Spleen (tissue), 11 donors: Measurements from ENCODE around the gene LMF1. TPM values are rescaled to one million over a fixed set of nuclear protein-coding genes. Genes with fewer than 3 reads are reported as not detected.
A peak's percentile ranks its signal among the peaks of the same experiment; 100 is the strongest.

Source experiments
- DNase-seq: peaks from one replicate; pipeline ENCODE4 v3.0.0-alpha.2; 2020
- H3K27ac ChIP-seq, 8 donors: fragments of 200-600 bp; sonication (generic) in 7 of 8; 1 replicate in 4 of 8; 2 replicates in 4 of 8; pipeline versions ENCODE4 v1.5.0 to v1.8.0; 2016 to 2021; ENCODE audit warnings: inconsistent platforms in 4 of 8, mild to moderate bottlenecking in 4 of 8, moderate library complexity in 1 of 8
- H3K27me3 ChIP-seq, 7 donors: fragments of 200-600 bp; sonication (generic) in 6 of 7; replicated peaks in 1 of 7; 1 replicate in 4 of 7; 2 replicates in 3 of 7; pipeline versions ENCODE4 v1.5.0 to v1.8.0; 2016 to 2021; ENCODE audit warnings: inconsistent platforms in 3 of 7, mild to moderate bottlenecking in 1 of 7
- H3K36me3 ChIP-seq, 6 donors: fragments of 200-600 bp; sonication (generic) in 5 of 6; 1 replicate in 4 of 6; 2 replicates in 2 of 6; pipeline versions ENCODE4 v1.5.0 to v1.8.0; 2016 to 2021; ENCODE audit warnings: inconsistent platforms in 2 of 6
- H3K4me1 ChIP-seq, 6 donors: fragments of 200-600 bp; sonication (generic) in 5 of 6; 1 replicate in 3 of 6; 2 replicates in 3 of 6; pipeline versions ENCODE4 v1.5.0 to v1.8.0; 2016 to 2021; ENCODE audit warnings: inconsistent platforms in 3 of 6
- H3K4me3 ChIP-seq, 8 donors: fragments of 200-600 bp; sonication (generic) in 7 of 8; 1 replicate in 4 of 8; 2 replicates in 4 of 8; pipeline versions ENCODE4 v1.5.0 to v1.8.0; 2016 to 2021; ENCODE audit warnings: inconsistent platforms in 4 of 8, mild to moderate bottlenecking in 4 of 8, moderate library complexity in 2 of 8
- H3K9me3 ChIP-seq, 8 donors: fragments of 200-600 bp; sonication (generic) in 7 of 8; 1 replicate in 4 of 8; 2 replicates in 4 of 8; pipeline versions ENCODE4 v1.5.0 to v1.8.0; 2016 to 2021; ENCODE audit warnings: inconsistent platforms in 4 of 8
- POLR2A ChIP-seq, 3 donors: fragments of 450-650 bp; IDR thresholded peaks; one replicate each; pipeline ENCODE4 v1.5.1; 2017; ENCODE audit warnings: antibody characterized with exemption in 3 of 3, mild to moderate bottlenecking in 1 of 3
- POLR2AphosphoS5 ChIP-seq, 3 donors: sonication (generic); formaldehyde crosslinking; IDR thresholded peaks; one replicate each; pipeline ENCODE4 v1.5.1; 2017; ENCODE audit warnings: antibody characterized with exemption in 3 of 3
- WGBS, 5 donors: extraction: QIAGEN DNeasy Blood & Tissue Kit in 3 of 5; methylation state at CpG; one replicate each; pipeline versions ENCODE4 v1.1.5 to v1.1.7; 2013 to 2018; 5-methylcytosine and 5-hydroxymethylcytosine counted together
- intact Hi-C: fragments of 100-400 bp; cut with DNase I; formaldehyde crosslinking; loops from one replicate; pipeline ENCODE4 v1.15.0; 2023; ENCODE audit warnings: low total_unique reads
- polyA plus RNA-seq, 3 donors: library from polyadenylated mRNA; stranded (reverse); fragments of 200-250 nt; gene quantifications; one replicate each; pipeline ENCODE4 v1.2.1, GENCODE V29; 2013
- total RNA-seq, 7 donors: library from RNA; depleted of rRNA in 3 of 7; stranded (reverse); fragments of >200 nt in 3 of 7; fragmentation: NEBNext Ultra II Directional in 4 of 7; extraction: Animal tissue kit (Norgen Biotek cat#: 25700) in 4 of 7; gene quantifications; one replicate each; pipeline versions ENCODE4 v1.1.0 to v1.2.1, GENCODE V29; 2016 to 2021
- TF ChIP-seq, protein P1 (sequence below), 11 experiments: fragments of 200-600 bp in 7 of 11; fragments of 450-650 bp in 4 of 11; sonication (generic) in 4 of 11; IDR thresholded peaks in 8 of 11; conservative IDR thresholded peaks in 3 of 11; 1 replicate in 7 of 11; 2 replicates in 4 of 11; pipeline versions ENCODE4 v1.4.0 to v1.8.0; 2016 to 2021; ENCODE audit warnings: antibody characterized with exemption in 11 of 11, inconsistent platforms in 4 of 11, mild to moderate bottlenecking in 1 of 11
- donor health status: healthy with polysubstance abuse.
- donor health status: DM: no; HTN: no; CAD: no; lungs with moderate emphysema.
- donor health status: DM: no; HTN: no; CAD: no.
- donor health status: Bipolar disorder and iron deficiency.
- donor health status: healthy.
- donor health status: DM: no; HTN: no; CAD: no.
- donor health status: DM: yes; HTN: yes; CAD: no.

The LMF1 gene
- total and polyA plus RNA-seq, 10 donors: 10.4 to 57.6 (median 32.5) TPM

DNA sequence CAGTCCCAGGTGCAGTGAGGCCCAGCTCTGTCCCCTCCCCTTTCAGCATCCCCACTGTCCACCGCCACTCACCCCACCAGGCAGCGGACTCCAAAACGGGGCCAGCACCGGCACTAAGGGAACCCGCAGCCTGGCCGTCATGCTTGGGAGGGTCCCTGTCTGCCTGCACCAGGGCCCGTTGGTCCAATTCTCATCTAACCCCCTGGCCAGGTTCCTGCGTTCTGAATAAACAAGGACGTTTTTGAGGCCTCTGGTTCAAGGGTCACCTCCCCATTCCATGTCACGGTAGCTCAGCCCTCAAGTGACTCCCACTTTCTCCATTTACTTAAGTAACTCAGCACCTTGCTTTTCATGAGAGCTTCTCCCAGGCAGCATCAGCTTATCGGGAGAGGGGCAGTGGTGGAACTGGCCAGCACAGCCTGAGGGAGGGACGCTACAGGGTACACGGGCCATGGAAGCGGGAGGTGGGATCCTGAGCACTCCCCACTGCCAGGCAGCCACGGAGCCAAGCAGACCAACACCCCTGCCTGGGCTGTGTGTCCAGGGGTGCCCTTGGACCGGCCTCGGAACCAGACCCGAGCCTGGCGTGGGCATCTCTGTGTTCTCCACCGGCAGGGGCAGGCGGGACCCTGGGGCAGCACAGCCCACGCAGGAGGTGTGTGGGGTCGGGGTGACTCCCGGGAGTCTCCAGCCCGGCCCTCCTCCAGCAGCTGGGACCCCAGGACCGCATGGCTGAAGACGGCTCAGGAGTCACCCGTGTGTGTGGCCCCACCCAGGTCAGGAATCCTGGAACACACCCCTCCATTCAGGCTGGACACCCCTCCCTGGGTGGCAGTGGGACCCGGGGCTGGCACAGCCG, 95.4 kb downstream of the LMF1 start:
- H3K27ac ChIP-seq: no peak overlapping the region
- intact Hi-C loops: no loop called here
- H3K9me3 ChIP-seq: no peaks in the 10 kb centered on the region
- no peaks in the 10 kb centered on the region for H3K27me3 ChIP-seq
- TF ChIP-seq POLR2A (IDR thresholded peaks at IDR 0.05) (no peak), POLR2AphosphoS5 (IDR thresholded peaks at IDR 0.05) (no peak)
- TF ChIP-seq, protein P1, sequence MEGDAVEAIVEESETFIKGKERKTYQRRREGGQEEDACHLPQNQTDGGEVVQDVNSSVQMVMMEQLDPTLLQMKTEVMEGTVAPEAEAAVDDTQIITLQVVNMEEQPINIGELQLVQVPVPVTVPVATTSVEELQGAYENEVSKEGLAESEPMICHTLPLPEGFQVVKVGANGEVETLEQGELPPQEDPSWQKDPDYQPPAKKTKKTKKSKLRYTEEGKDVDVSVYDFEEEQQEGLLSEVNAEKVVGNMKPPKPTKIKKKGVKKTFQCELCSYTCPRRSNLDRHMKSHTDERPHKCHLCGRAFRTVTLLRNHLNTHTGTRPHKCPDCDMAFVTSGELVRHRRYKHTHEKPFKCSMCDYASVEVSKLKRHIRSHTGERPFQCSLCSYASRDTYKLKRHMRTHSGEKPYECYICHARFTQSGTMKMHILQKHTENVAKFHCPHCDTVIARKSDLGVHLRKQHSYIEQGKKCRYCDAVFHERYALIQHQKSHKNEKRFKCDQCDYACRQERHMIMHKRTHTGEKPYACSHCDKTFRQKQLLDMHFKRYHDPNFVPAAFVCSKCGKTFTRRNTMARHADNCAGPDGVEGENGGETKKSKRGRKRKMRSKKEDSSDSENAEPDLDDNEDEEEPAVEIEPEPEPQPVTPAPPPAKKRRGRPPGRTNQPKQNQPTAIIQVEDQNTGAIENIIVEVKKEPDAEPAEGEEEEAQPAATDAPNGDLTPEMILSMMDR (IDR thresholded peaks at IDR 0.05 in 8 of 11, conservative IDR thresholded peaks at IDR 0.05 in 3 of 11): no peak
- H3K4me3 ChIP-seq: no peak overlapping the region
- peaks cover 0 to 16% (median 3%) of the 10 kb centered on the region in 6 donors for H3K4me1 ChIP-seq
- H3K36me3 ChIP-seq: peaks cover 0 to 60% (median 14%) of the 10 kb centered on the region in 6 donors
- no peak for DNase-seq
- 90 to 95% (median 93%) methylated on average over 15 to 30 of the region's 30 CpGs for WGBS, 5 donors

DNA sequence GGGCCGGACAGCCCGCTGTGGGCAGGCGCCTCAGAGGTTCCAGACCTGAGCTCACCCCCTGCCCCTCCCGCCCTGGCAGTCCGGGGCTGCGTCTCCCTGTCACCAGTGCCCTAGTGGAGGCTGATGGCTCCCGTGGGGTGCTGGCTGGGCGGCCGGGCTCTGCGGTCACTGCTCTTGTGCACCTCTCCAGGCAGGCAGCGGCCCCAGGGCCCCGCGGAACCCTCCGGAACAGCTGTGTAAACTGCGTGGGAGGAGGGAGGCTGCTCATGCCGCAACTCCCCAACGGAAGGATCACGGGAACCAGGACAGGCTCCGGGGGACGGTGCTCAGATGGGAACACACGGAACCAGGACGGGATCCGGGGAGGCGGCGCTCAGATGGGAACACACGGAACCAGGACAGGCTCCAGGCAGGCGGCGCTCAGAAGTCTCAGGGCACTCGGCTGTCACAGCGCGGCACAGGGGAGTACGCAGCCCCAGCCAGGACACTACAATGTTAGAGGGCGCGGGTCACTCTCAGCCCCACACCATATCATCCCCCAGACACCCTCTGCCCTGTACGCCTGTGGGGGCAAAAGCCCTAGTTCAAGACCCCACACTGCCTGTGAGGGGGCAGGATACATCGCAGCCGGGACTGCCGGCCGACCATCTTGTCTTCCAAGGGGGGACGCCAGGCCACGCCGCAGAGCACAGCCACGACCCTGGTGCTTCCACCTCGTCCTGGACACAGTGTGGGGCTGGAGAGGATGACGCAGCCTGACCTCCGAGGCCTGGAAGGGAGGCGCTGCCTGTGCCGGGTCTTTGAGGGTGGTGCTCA, 96.2 kb downstream of the LMF1 start:
- no peaks in the 10 kb centered on the region for H3K9me3 ChIP-seq
- WGBS, 5 donors: 87 to 98% (median 91%) methylated on average over 17 to 48 of the region's 48 CpGs
- H3K4me3 ChIP-seq: no peak overlapping the region
- H3K36me3 ChIP-seq: peaks cover 0 to 68% (median 20%) of the 10 kb centered on the region in 6 donors
- DNase-seq: no peak
- no peak for TF ChIP-seq POLR2AphosphoS5 (IDR thresholded peaks at IDR 0.05)
- TF ChIP-seq, protein P1 (IDR thresholded peaks at IDR 0.05 in 8 of 11, conservative IDR thresholded peaks at IDR 0.05 in 3 of 11): no peak
- no peak for TF ChIP-seq POLR2A (IDR thresholded peaks at IDR 0.05)
- no peak overlapping the region for H3K27ac ChIP-seq
- H3K27me3 ChIP-seq: no peaks in the 10 kb centered on the region
- H3K4me1 ChIP-seq: peaks cover 0 to 16% (median 3%) of the 10 kb centered on the region in 6 donors
- intact Hi-C loops: no loop called here

DNA sequence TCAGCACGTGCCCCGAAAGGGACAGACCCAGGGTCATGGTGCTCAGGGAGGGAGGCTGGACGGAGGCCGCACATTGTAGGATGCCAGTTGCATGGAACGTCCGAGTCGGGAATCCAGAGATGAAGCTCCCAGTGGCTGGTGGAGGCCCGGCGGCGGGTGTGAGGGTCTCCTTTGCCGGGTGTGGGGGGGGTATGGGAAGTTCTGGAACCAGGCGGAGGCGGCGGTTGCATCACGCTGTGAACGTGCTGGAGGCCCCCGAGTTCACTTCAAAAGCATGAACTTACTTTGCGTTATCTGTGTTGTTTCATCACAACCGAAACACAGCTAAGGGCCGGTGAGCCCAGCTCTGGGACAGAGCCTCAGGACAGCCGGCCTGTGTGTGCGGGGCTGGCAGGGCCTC, 96.9 kb downstream of the LMF1 start:
- no peak for TF ChIP-seq POLR2AphosphoS5 (IDR thresholded peaks at IDR 0.05)
- TF ChIP-seq, protein P1 (IDR thresholded peaks at IDR 0.05 in 8 of 11, conservative IDR thresholded peaks at IDR 0.05 in 3 of 11): no peak
- 85 to 95% (median 93%) methylated on average over 20 to 22 of the region's 22 CpGs for WGBS, 5 donors
- no peak overlapping the region for H3K27ac ChIP-seq
- H3K4me3 ChIP-seq: no peak overlapping the region
- peaks cover 0 to 72% (median 22%) of the 10 kb centered on the region in 6 donors for H3K36me3 ChIP-seq
- DNase-seq: peak; percentile 66
- H3K4me1 ChIP-seq: peaks cover 0 to 16% (median 3%) of the 10 kb centered on the region in 6 donors
- H3K9me3 ChIP-seq: no peaks in the 10 kb centered on the region
- H3K27me3 ChIP-seq: no peaks in the 10 kb centered on the region
- intact Hi-C loops: no loop called here

DNA sequence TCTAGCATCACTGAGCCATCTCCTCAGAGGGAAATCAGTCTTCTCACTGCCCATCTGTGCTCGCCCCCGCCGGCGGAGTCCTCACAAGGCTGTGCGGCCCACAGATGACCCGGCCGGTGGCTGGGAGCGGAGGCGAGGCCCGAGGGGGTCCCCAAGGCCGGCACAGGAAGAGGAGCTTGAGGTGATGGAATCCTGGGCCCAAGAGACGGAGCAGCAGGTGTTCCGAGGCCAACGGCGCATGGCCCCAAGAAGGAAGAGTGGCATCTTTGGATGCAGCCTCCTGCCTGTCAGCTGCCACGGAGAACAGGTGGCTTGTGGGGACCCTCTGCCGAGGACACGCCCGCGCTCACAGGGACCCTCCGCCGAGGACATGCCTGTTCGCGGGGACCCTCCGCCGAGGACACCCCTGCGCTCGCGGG, 97.5 kb downstream of the LMF1 start:
- peaks cover 0 to 16% (median 3%) of the 10 kb centered on the region in 6 donors for H3K4me1 ChIP-seq
- no peaks in the 10 kb centered on the region for H3K27me3 ChIP-seq
- WGBS, 5 donors: 66 to 90% (median 74%) methylated on average over 18 to 29 of the region's 29 CpGs
- no peak for TF ChIP-seq POLR2A (IDR thresholded peaks at IDR 0.05)
- TF ChIP-seq, protein P1 (IDR thresholded peaks at IDR 0.05 in 8 of 11, conservative IDR thresholded peaks at IDR 0.05 in 3 of 11): no peak
- no peak for TF ChIP-seq POLR2AphosphoS5 (IDR thresholded peaks at IDR 0.05)
- peaks cover 0 to 78% (median 25%) of the 10 kb centered on the region in 6 donors for H3K36me3 ChIP-seq
- H3K4me3 ChIP-seq: no peak overlapping the region
- no peak overlapping the region for H3K27ac ChIP-seq
- DNase-seq: no peak
- intact Hi-C loops: no loop called here
- H3K9me3 ChIP-seq: no peaks in the 10 kb centered on the region
